ENCODE data around the gene CAMK2N1. TPM values are rescaled to one million over a fixed set of nuclear protein-coding genes. Genes with fewer than 3 reads are reported as not detected.
"Not testable (repeated sequence)": the region's sequence is repeated elsewhere in the genome, so short reads cannot be mapped to it uniquely, and the experiment has no call there.

CAMK2N1 gene
- total RNA-seq, 1 donor from 2014 or later: 69.2 TPM

- peaks cover 8% of the 10 kb centered on the region for H3K36me3 Mint-ChIP-seq (ENCODE audit: insufficient read depth)
- TF ChIP-seq CTCF (IDR thresholded peaks at IDR 0.05; ENCODE audit: unreplicated experiment): no peak
- DNase-seq (ENCODE audit: low spot score, unreplicated experiment): no peak
- no peaks in the 10 kb centered on the region for H3K9me3 Mint-ChIP-seq (ENCODE audit: low read depth)
- no peak overlapping the region for H3K27ac Mint-ChIP-seq
- H3K4me3 Mint-ChIP-seq (ENCODE audit: low read depth): no peak overlapping the region
- no peaks in the 10 kb centered on the region for H3K4me1 Mint-ChIP-seq (ENCODE audit: low read depth)
- peaks cover 10% of the 10 kb centered on the region for H3K27me3 Mint-ChIP-seq
Observed at GRCh38 chr1:20499718-20500117, 13.7 kb upstream of the CAMK2N1 start.

- TF ChIP-seq CTCF (IDR thresholded peaks at IDR 0.05; ENCODE audit: unreplicated experiment): no peak
- peaks cover 8% of the 10 kb centered on the region for H3K36me3 Mint-ChIP-seq (ENCODE audit: insufficient read depth)
- H3K4me3 Mint-ChIP-seq (ENCODE audit: low read depth): no peak overlapping the region
- H3K27ac Mint-ChIP-seq: no peak overlapping the region
- H3K27me3 Mint-ChIP-seq: peaks cover 12% of the 10 kb centered on the region
- H3K4me1 Mint-ChIP-seq (ENCODE audit: low read depth): no peaks in the 10 kb centered on the region
- DNase-seq (ENCODE audit: low spot score, unreplicated experiment): no peak
- no peaks in the 10 kb centered on the region for H3K9me3 Mint-ChIP-seq (ENCODE audit: low read depth)
Observed at GRCh38 chr1:20499105-20499504, 13.1 kb upstream of the CAMK2N1 start.

DNA sequence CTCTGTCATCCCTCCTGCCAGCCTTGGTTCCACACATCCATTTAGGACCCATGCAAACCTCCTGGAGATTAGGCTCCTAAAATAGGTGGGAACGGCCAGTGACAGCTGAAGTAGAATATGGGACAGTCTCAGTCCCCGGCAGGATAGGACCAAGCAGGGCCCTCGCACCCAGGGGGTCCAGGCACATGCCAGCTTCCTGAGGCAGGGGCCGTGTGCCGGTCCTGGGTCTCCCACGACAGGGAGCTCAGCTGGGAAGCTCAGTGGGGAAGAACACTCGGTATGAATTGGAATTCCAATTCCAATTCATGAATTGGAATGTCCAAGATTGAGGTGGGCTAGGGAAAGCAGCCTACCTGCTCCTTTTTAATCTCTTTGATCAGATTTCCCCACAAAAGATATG, 12.1 kb upstream of the CAMK2N1 start:
- TF ChIP-seq CTCF (IDR thresholded peaks at IDR 0.05; ENCODE audit: unreplicated experiment): no peak
- no peak overlapping the region for H3K4me3 Mint-ChIP-seq (ENCODE audit: low read depth)
- no peaks in the 10 kb centered on the region for H3K4me1 Mint-ChIP-seq (ENCODE audit: low read depth)
- H3K27ac Mint-ChIP-seq: no peak overlapping the region
- no peaks in the 10 kb centered on the region for H3K9me3 Mint-ChIP-seq (ENCODE audit: low read depth)
- peaks cover 8% of the 10 kb centered on the region for H3K36me3 Mint-ChIP-seq (ENCODE audit: insufficient read depth)
- H3K27me3 Mint-ChIP-seq: peaks cover 13% of the 10 kb centered on the region
- no peak for DNase-seq (ENCODE audit: low spot score, unreplicated experiment)

GRCh38 chr1:20497506-20497905, 11.5 kb upstream of the CAMK2N1 start:
- H3K4me1 Mint-ChIP-seq (ENCODE audit: low read depth): no peaks in the 10 kb centered on the region
- DNase-seq (ENCODE audit: low spot score, unreplicated experiment): no peak
- TF ChIP-seq CTCF (IDR thresholded peaks at IDR 0.05; ENCODE audit: unreplicated experiment): no peak
- peaks cover 8% of the 10 kb centered on the region for H3K36me3 Mint-ChIP-seq (ENCODE audit: insufficient read depth)
- H3K4me3 Mint-ChIP-seq (ENCODE audit: low read depth): no peak overlapping the region
- peaks cover 19% of the 10 kb centered on the region for H3K27me3 Mint-ChIP-seq
- no peak overlapping the region for H3K27ac Mint-ChIP-seq
- H3K9me3 Mint-ChIP-seq (ENCODE audit: low read depth): no peaks in the 10 kb centered on the region

DNA sequence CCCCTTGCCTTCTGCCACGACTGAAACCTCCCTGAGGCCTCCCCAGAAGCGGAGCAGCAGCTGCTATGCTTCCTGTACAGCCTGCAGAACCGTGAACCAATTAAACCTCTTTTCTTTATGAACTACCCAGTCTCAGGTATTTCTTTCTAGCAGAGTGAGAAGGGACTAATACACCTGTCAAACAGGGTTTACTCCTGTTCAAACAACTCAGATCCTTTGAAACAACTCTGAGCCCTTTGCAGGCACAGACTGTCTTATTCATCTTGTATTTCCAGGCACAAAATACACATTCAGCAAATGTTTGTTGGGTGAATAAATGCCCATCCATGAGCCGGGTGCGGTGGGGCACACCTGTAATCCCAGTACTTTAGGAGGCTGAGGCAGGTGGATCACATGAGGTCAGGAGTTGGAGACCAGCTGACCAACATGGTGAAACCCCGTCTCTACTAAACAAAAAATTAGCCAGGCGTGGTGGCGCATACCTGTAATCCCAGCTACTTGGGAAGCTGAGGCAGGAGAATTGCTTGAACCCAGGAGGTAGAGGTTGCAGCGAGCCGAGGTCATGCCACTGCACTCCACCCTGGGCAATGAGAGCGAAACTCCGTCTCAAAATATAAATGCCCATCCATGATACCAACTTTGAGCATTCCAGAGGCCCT, 10.8 kb upstream of the CAMK2N1 start:
- DNase-seq (ENCODE audit: low spot score, unreplicated experiment); H3K9me3 Mint-ChIP-seq (ENCODE audit: low read depth); H3K27ac Mint-ChIP-seq; H3K36me3 Mint-ChIP-seq (ENCODE audit: insufficient read depth); H3K4me3 Mint-ChIP-seq (ENCODE audit: low read depth); H3K4me1 Mint-ChIP-seq (ENCODE audit: low read depth): not testable (repeated sequence)
- H3K27me3 Mint-ChIP-seq: peaks cover 19% of the 10 kb centered on the region

DNA sequence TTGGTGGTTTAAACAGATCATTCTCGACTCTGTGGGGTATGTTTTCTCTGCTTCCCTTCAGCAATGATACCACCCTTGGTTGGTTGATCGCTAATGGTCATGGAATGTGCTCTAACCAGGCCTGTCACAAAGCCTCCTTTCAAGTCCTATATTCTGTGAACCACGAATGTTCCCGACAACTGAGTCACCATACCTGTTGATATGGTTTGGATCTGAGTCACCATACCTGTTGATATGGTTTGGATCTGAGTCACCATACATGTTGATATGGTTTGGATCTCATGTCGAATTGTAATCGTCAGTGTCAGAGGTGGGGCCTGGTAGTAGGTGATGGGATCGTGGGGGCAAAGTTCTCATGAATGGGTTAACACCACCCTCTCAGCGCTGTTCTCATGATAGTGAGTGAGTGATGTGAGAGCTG, 10.2 kb upstream of the CAMK2N1 start:
- DNase-seq (ENCODE audit: low spot score, unreplicated experiment): no peak
- no peak for TF ChIP-seq CTCF (IDR thresholded peaks at IDR 0.05; ENCODE audit: unreplicated experiment)
- Mint-ChIP-seq H3K27ac (no peak overlapping the region), H3K36me3 (ENCODE audit: insufficient read depth) (peaks cover 8% of the 10 kb centered on the region), H3K9me3 (ENCODE audit: low read depth) (no peaks in the 10 kb centered on the region), H3K4me1 (ENCODE audit: low read depth) (no peaks in the 10 kb centered on the region), H3K27me3 (peaks cover 21% of the 10 kb centered on the region), H3K4me3 (ENCODE audit: low read depth) (no peak overlapping the region)

Data from progenitor cell of endocrine pancreas (in vitro differentiated cells).